Left ventricle myocardium inferior (tissue), 1 donor: ENCODE results near the gene MAP1A. TPM values are rescaled to one million over a fixed set of nuclear protein-coding genes. Genes with fewer than 3 reads are reported as not detected.

Experiments used
- DNase-seq: peaks from one replicate; pipeline ENCODE4 v3.0.0-alpha.2; 2020
- H3K27ac ChIP-seq: fragments of 200-600 bp; replicated peaks from 2 replicates; pipeline ENCODE4 v1.8.0; 2021
- H3K27me3 ChIP-seq: fragments of 200-600 bp; 2 replicates; pipeline ENCODE4 v1.8.0; 2021; ENCODE audit warnings: low read depth
- H3K36me3 ChIP-seq: fragments of 200-600 bp; 2 replicates; pipeline ENCODE4 v1.8.0; 2021
- H3K4me1 ChIP-seq: fragments of 200-600 bp; 2 replicates; pipeline ENCODE4 v1.8.0; 2021
- H3K4me3 ChIP-seq: fragments of 200-600 bp; 2 replicates; pipeline ENCODE4 v1.8.0; 2021; ENCODE audit warnings: mild to moderate bottlenecking, moderate library complexity
- H3K9me3 ChIP-seq: fragments of 200-600 bp; replicated peaks from 2 replicates; pipeline ENCODE4 v1.8.0; 2021
- intact Hi-C: fragments of 100-400 bp; cut with micrococcal nuclease; formaldehyde crosslinking; loops from one replicate; pipeline ENCODE4 v1.11.0; 2022
- total RNA-seq: library from RNA; stranded (reverse); fragmentation: NEBNext Ultra II Directional; extraction: Animal tissue kit (Norgen Biotek cat#: 25700); gene quantifications from one replicate; pipeline ENCODE4 v1.2.1, GENCODE V29; 2021
- TF ChIP-seq, protein P1 (sequence below): fragments of 200-600 bp; IDR thresholded peaks from 2 replicates; pipeline ENCODE4 v1.8.0; 2021; ENCODE audit warnings: antibody characterized with exemption, mild to moderate bottlenecking, borderline replicate concordance
- donor health status: DM: no; HTN: yes; CAD: no; lungs with severe emphysema.

Gene MAP1A
- total RNA-seq, 1 donor from 2014 or later = 56.0 TPM

DNA sequence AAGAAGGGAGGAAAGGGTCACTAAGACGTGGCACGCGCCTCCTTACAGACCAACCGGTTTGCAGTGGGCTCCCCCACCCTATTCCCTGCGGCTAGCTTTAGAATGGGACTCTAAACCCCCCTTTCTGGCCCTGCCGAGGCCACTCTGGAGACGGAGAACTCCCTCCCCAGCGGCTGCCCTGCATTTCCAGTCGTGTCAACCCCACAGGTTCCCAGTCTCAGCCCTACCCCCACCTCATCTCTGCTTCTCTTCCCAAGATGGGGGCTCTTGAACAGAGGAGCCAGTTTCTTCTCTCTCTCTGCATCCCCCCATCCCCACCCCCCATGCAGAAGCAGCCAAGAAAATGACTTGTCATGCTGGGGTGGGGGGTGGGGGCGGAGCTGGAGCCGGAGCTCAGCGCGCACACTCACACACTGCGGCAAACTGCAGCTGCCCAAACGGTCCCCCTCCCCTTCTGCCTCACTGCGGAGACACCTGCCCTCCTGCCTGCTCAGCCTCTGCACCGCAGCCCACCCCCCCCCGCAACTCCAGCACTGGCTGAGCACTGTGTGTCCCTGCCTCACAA lies 871 bp downstream of the MAP1A start:
- Histone ChIP-seq H3K4me3 (peak overlapping the region; percentile 66), H3K4me1 (peaks cover 58% of the 10 kb centered on the region), H3K9me3 (no peaks in the 10 kb centered on the region), H3K27me3 (peaks cover 8% of the 10 kb centered on the region), H3K36me3 (peaks cover 29% of the 10 kb centered on the region), H3K27ac (peak overlapping the region; percentile 80)
- intact Hi-C loops = no loop called here
- DNase-seq = no peak
- TF ChIP-seq, protein P1, sequence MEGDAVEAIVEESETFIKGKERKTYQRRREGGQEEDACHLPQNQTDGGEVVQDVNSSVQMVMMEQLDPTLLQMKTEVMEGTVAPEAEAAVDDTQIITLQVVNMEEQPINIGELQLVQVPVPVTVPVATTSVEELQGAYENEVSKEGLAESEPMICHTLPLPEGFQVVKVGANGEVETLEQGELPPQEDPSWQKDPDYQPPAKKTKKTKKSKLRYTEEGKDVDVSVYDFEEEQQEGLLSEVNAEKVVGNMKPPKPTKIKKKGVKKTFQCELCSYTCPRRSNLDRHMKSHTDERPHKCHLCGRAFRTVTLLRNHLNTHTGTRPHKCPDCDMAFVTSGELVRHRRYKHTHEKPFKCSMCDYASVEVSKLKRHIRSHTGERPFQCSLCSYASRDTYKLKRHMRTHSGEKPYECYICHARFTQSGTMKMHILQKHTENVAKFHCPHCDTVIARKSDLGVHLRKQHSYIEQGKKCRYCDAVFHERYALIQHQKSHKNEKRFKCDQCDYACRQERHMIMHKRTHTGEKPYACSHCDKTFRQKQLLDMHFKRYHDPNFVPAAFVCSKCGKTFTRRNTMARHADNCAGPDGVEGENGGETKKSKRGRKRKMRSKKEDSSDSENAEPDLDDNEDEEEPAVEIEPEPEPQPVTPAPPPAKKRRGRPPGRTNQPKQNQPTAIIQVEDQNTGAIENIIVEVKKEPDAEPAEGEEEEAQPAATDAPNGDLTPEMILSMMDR = no peak

DNA sequence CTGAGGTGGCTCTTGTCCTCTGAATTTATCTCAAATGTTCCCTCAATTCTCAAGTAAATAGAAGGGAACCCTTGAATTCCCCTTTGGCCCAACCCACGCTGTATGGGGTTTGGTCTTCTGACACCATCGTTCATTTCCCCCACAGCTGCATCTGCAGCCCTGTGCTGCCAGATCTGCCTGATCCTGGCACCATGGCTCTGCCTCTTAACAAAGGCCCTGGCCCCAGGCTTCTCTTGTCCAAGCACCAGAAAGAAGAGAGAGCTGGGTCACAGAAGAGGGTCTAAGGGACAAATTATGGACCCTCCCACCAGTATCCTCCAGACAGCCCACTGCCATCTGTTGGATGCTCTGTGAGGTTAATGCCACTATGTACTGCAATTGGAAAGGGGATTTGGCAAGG lies 1.8 kb downstream of the MAP1A start:
- TF ChIP-seq, protein P1 = no peak
- DNase-seq = no peak
- Histone ChIP-seq H3K4me3 (peak overlapping the region; percentile 66), H3K36me3 (peaks cover 38% of the 10 kb centered on the region), H3K4me1 (peaks cover 50% of the 10 kb centered on the region), H3K9me3 (no peaks in the 10 kb centered on the region), H3K27me3 (peaks cover 8% of the 10 kb centered on the region), H3K27ac (no peak overlapping the region)
- intact Hi-C loops = no loop called here

GRCh38 chr15:43520138-43520537 lies 2.7 kb downstream of the MAP1A start:
- Histone ChIP-seq H3K27me3 (peaks cover 8% of the 10 kb centered on the region), H3K4me3 (no peak overlapping the region), H3K4me1 (peaks cover 42% of the 10 kb centered on the region), H3K27ac (no peak overlapping the region), H3K36me3 (peaks cover 45% of the 10 kb centered on the region), H3K9me3 (no peaks in the 10 kb centered on the region)
- intact Hi-C loops = no loop called here
- TF ChIP-seq, protein P1 = no peak
- DNase-seq = no peak

DNA sequence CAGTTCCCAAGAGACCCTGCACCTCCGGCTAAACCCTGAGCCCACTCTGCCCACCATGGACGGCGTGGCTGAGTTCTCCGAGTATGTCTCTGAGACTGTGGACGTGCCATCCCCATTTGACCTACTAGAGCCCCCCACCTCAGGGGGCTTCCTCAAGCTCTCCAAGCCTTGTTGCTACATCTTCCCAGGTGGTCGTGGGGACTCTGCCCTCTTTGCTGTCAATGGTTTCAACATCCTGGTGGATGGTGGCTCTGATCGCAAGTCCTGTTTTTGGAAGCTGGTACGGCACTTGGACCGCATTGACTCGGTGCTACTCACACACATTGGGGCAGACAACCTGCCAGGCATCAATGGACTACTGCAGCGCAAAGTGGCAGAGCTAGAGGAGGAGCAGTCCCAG lies 4.0 kb downstream of the MAP1A start:
- no peak for DNase-seq
- intact Hi-C loops = no loop called here
- TF ChIP-seq, protein P1 = no peak
- Histone ChIP-seq H3K27me3 (peaks cover 8% of the 10 kb centered on the region), H3K4me1 (peaks cover 29% of the 10 kb centered on the region), H3K27ac (no peak overlapping the region), H3K36me3 (peaks cover 45% of the 10 kb centered on the region), H3K4me3 (no peak overlapping the region), H3K9me3 (no peaks in the 10 kb centered on the region)

DNA sequence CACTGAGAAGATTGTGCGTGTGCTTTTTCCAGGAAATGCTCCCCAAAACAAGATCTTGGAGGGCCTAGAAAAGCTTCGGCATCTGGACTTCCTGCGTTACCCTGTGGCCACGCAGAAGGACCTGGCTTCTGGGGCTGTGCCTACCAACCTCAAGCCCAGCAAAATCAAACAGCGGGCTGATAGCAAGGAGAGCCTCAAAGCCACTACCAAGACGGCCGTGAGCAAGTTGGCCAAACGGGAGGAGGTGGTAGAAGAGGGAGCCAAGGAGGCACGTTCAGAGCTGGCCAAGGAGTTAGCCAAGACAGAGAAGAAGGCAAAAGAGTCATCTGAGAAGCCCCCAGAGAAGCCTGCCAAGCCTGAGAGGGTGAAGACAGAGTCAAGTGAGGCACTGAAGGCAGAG lies 4.8 kb downstream of the MAP1A start:
- no peak for DNase-seq
- Histone ChIP-seq H3K9me3 (no peaks in the 10 kb centered on the region), H3K4me1 (peaks cover 20% of the 10 kb centered on the region), H3K27me3 (peaks cover 8% of the 10 kb centered on the region), H3K27ac (no peak overlapping the region), H3K36me3 (peaks cover 45% of the 10 kb centered on the region), H3K4me3 (no peak overlapping the region)
- TF ChIP-seq, protein P1 = no peak
- intact Hi-C loops = no loop called here
